ENCODE data around the gene PAFAH1B1.

PAFAH1B1 gene

DNA sequence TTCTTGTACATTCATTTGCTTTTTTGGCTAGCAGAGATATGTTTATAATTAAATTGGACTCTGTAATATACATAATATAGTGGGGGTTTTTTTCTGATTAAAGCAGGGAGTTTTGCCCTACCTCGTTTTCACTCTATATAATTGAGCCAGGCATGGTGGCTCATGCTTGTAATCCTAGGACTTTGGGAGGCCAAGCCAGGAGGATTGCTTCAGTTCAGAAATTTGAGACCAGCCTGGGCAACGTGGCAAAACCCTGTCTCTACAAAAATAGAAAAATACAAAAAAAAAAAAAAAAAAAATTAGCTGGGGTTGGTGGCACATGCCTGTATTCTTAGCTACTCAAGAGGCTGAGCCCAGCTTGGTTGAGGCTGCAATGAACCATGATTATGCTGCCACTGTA, 42.2 kb downstream of the PAFAH1B1 start:
- TF ChIP-seq, protein P1, sequence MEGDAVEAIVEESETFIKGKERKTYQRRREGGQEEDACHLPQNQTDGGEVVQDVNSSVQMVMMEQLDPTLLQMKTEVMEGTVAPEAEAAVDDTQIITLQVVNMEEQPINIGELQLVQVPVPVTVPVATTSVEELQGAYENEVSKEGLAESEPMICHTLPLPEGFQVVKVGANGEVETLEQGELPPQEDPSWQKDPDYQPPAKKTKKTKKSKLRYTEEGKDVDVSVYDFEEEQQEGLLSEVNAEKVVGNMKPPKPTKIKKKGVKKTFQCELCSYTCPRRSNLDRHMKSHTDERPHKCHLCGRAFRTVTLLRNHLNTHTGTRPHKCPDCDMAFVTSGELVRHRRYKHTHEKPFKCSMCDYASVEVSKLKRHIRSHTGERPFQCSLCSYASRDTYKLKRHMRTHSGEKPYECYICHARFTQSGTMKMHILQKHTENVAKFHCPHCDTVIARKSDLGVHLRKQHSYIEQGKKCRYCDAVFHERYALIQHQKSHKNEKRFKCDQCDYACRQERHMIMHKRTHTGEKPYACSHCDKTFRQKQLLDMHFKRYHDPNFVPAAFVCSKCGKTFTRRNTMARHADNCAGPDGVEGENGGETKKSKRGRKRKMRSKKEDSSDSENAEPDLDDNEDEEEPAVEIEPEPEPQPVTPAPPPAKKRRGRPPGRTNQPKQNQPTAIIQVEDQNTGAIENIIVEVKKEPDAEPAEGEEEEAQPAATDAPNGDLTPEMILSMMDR (IDR thresholded peaks at IDR 0.05; ENCODE audit: poor library complexity, severe bottlenecking) = no peak
- no peak overlapping the region for H3K4me3 ChIP-seq (ENCODE audit: severe bottlenecking)
- H3K27me3 ChIP-seq (ENCODE audit: insufficient read depth, poor library complexity, severe bottlenecking) = no peaks in the 10 kb centered on the region
- H3K27ac ChIP-seq (ENCODE audit: poor library complexity, severe bottlenecking) = peak overlapping the region; percentile 57
- peaks cover 67% of the 10 kb centered on the region for H3K36me3 ChIP-seq (ENCODE audit: low read depth)
- ATAC-seq (ENCODE audit: low read depth) (no peak), DNase-seq (ENCODE audit: low spot score) (no peak)
- peaks cover 31% of the 10 kb centered on the region for H3K4me1 ChIP-seq (ENCODE audit: insufficient read depth, poor library complexity, severe bottlenecking)
- no peaks in the 10 kb centered on the region for H3K9me3 ChIP-seq (ENCODE audit: severe bottlenecking)

DNA sequence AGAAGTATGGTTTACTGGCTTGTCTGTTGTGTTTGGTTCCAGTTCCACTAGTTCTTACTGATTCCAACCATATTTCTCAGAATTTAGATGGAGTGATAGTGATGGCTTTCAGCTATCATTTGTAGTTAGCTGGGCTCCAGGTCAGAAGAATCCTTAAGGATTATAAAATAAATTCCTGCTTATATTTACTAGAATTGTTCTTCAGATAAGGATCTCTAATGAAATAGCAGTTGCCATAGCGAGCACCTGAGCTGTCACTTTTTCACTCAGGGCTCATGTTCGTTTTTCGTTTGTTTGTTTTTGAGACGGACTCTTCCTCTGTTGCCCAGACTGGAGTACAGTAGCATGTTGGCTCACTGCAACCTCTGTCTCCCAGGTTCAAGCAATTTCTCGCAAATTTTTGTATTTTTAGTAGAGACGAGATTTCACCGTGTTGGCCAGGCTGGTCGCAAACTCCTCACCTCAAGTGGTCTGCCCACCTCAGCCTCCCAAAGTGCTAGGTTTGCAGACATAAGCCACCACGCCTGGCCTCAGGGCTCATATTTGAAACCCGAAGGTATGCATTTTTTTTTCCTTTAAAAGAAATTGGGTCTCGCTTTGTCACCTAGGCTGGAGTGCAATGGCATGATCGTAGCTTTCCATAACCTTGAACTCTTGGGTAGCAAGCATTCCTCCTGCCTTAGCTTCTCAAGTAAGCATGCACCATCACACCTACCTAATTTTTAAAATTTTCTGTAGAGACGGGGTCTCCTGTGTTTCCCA, 42.9 kb downstream of the PAFAH1B1 start:
- no peaks in the 10 kb centered on the region for H3K27me3 ChIP-seq (ENCODE audit: insufficient read depth, poor library complexity, severe bottlenecking)
- TF ChIP-seq, protein P1 (IDR thresholded peaks at IDR 0.05; ENCODE audit: poor library complexity, severe bottlenecking) = no peak
- H3K36me3 ChIP-seq (ENCODE audit: low read depth) = peaks cover 73% of the 10 kb centered on the region
- H3K4me3 ChIP-seq (ENCODE audit: severe bottlenecking) = no peak overlapping the region
- no peak for DNase-seq (ENCODE audit: low spot score)
- no peaks in the 10 kb centered on the region for H3K9me3 ChIP-seq (ENCODE audit: severe bottlenecking)
- H3K27ac ChIP-seq (ENCODE audit: poor library complexity, severe bottlenecking) = no peak overlapping the region
- H3K4me1 ChIP-seq (ENCODE audit: insufficient read depth, poor library complexity, severe bottlenecking) = peaks cover 24% of the 10 kb centered on the region
- no peak for ATAC-seq (ENCODE audit: low read depth)

DNA sequence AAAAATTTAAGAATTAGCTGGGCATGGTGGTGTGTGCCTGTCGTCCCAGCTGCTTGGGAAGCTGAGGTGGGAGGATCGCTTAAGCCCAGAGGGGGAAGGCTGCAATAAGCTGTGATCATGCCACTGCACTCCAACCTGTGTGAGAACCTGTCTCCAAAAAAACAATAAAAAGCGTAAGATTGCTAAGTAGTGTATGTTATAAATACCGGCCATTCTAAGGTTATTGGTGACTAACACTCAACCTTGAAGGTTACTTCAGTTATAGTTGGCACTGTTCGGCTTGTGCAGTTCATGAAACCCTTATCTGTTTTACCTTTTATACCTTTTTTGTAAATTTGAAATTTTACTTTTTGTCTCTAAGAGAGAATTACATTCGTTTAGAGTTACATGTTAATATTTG, 44.0 kb downstream of the PAFAH1B1 start:
- Histone ChIP-seq H3K9me3 (ENCODE audit: severe bottlenecking) (no peaks in the 10 kb centered on the region), H3K27me3 (ENCODE audit: insufficient read depth, poor library complexity, severe bottlenecking) (no peaks in the 10 kb centered on the region), H3K27ac (ENCODE audit: poor library complexity, severe bottlenecking) (no peak overlapping the region), H3K36me3 (ENCODE audit: low read depth) (peaks cover 74% of the 10 kb centered on the region), H3K4me3 (ENCODE audit: severe bottlenecking) (no peak overlapping the region), H3K4me1 (ENCODE audit: insufficient read depth, poor library complexity, severe bottlenecking) (peaks cover 21% of the 10 kb centered on the region)
- TF ChIP-seq, protein P1 (IDR thresholded peaks at IDR 0.05; ENCODE audit: poor library complexity, severe bottlenecking) = no peak
- DNase-seq (ENCODE audit: low spot score) (no peak), ATAC-seq (ENCODE audit: low read depth) (no peak)

DNA sequence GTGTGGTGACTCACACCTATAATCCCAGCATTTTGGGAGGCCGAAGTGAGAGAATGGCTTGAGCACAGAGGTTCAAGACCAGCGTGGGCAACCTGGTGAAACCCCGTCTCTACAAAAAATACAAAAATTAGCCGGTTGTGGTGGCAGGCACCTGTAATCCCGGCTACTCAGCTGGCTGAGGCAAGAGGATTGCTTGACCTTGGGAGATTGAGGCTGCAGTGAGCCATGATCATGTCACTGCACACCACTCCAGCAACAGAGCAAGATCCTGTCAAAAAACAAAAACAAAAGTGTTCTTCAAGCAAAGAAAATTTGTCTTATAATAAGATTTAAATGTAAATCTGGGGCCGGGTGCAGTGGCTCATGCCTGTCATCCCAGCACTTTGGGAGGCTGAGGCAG, 51.5 kb downstream of the PAFAH1B1 start:
- Histone ChIP-seq H3K4me1 (ENCODE audit: insufficient read depth, poor library complexity, severe bottlenecking) (peaks cover 7% of the 10 kb centered on the region), H3K4me3 (ENCODE audit: severe bottlenecking) (no peak overlapping the region), H3K27me3 (ENCODE audit: insufficient read depth, poor library complexity, severe bottlenecking) (no peaks in the 10 kb centered on the region), H3K9me3 (ENCODE audit: severe bottlenecking) (no peaks in the 10 kb centered on the region), H3K27ac (ENCODE audit: poor library complexity, severe bottlenecking) (no peak overlapping the region), H3K36me3 (ENCODE audit: low read depth) (peaks cover 77% of the 10 kb centered on the region)
- ATAC-seq (ENCODE audit: low read depth) (no peak), DNase-seq (ENCODE audit: low spot score) (no peak)
- TF ChIP-seq, protein P1 (IDR thresholded peaks at IDR 0.05; ENCODE audit: poor library complexity, severe bottlenecking) = no peak

DNA sequence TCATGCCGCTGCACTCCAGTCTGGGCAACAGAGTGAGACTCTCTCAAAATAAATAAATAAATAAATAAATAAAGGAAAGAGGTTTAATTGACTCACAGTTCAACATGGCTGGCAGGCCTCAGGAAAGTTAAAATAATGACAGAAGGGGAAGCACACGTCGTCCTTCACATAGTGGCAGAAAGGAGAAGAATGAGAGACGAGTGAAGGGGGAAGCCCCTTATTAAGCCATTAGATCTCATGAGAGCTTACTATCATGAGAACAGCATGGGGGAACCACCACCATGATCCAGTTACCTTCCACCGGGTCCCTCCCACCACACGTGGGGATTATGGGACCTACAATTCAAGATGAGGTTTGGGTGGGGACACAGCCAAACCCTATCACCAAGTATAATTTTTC, 54.5 kb downstream of the PAFAH1B1 start:
- no peak overlapping the region for H3K27ac ChIP-seq (ENCODE audit: poor library complexity, severe bottlenecking)
- H3K27me3 ChIP-seq (ENCODE audit: insufficient read depth, poor library complexity, severe bottlenecking) = no peaks in the 10 kb centered on the region
- peaks cover 14% of the 10 kb centered on the region for H3K4me1 ChIP-seq (ENCODE audit: insufficient read depth, poor library complexity, severe bottlenecking)
- no peak overlapping the region for H3K4me3 ChIP-seq (ENCODE audit: severe bottlenecking)
- DNase-seq (ENCODE audit: low spot score) (no peak), ATAC-seq (ENCODE audit: low read depth) (no peak)
- TF ChIP-seq, protein P1 (IDR thresholded peaks at IDR 0.05; ENCODE audit: poor library complexity, severe bottlenecking) = no peak
- peaks cover 59% of the 10 kb centered on the region for H3K36me3 ChIP-seq (ENCODE audit: low read depth)
- no peaks in the 10 kb centered on the region for H3K9me3 ChIP-seq (ENCODE audit: severe bottlenecking)

All from RWPE2 (cell line).